HG03045 (cell line): ENCODE measurements around the gene WAC.
A peak's percentile ranks its signal among the peaks of the same experiment; 100 is the strongest.
"Not testable (repeated sequence)": the region's sequence is repeated elsewhere in the genome, so short reads cannot be mapped to it uniquely, and the experiment has no call there.

ENCODE experiments used
- ATAC-seq: cut with Tn5 transposase; IDR thresholded peaks from one replicate; pipeline ENCODE4 v1.9.1; 2021; ENCODE audit warnings: mild to moderate bottlenecking, moderate library complexity; ENCODE audit not compliant: unreplicated experiment

The WAC gene

GRCh38 chr10:28604567-28605536, 71.9 kb downstream of the WAC start:
- no peak for ATAC-seq

- ATAC-seq, result no peak
These were observed 73.7 kb downstream of the WAC start for GRCh38 chr10:28606568-28606967.

DNA sequence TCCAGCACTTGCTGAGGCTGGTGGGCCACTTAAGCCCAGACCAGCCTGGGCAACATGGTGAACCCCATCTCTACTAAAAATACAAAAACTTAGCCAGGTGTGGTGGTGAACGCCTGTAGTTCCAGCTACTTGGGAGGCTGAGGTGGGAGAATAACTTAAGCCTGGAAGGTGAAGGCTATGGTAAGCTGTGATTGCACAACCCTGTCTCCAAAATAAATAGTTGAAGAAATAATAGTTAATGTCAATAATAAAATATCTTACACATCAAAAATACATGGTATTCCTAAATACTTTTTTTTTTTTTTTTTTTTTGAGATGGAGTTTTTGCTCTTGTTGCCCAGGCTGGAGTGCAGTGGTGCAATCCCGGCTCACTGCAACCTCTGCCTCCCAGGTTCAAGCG, 76.7 kb downstream of the WAC start:
- not testable (repeated sequence) for ATAC-seq

DNA sequence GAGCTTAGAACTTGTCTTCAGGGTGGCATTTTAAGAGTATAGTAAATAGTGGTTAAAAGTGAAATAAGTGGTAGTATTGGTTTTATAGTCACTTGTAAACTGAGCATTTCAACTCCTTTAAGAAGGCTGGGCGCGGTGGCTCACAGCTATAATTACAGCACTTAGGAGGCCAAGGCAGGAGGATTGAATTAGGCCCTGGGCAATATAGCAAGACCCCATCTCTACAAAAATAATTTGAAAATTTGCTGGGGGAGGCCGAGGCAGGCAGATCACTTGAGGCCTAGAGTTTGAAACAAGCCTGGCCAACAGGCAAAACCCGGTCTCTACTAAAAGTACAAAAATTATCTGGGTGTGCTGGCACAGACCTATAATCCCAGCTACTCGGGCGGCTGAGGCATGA, 80.0 kb downstream of the WAC start:
- ATAC-seq, result no peak

- no peak for ATAC-seq
These were observed 83.6 kb downstream of the WAC start for GRCh38 chr10:28616514-28616913.

DNA sequence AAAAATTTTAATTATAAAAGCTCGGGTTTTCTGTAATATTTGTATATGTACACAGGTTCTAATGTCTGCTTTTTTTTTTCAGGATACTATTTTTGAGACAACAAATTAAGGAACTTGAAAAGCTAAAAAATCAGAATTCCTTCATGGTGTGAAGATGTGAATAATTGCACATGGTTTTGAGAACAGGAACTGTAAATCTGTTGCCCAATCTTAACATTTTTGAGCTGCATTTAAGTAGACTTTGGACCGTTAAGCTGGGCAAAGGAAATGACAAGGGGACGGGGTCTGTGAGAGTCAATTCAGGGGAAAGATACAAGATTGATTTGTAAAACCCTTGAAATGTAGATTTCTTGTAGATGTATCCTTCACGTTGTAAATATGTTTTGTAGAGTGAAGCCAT, 86.5 kb downstream of the WAC start:
- no peak for ATAC-seq

- no peak for ATAC-seq
These were observed 87.3 kb downstream of the WAC start for GRCh38 chr10:28620251-28620650.

GRCh38 chr10:28623483-28623882, 90.6 kb downstream of the WAC start:
- ATAC-seq, result no peak

- ATAC-seq, result no peak
These were observed 91.4 kb downstream of the WAC start for GRCh38 chr10:28624351-28624750.

GRCh38 chr10:28627102-28627501, 94.2 kb downstream of the WAC start:
- no peak for ATAC-seq

GRCh38 chr10:28628184-28628893, 95.4 kb downstream of the WAC start:
- ATAC-seq, result peak; percentile 61

GRCh38 chr10:28631896-28632583, 99.1 kb downstream of the WAC start:
- no peak for ATAC-seq

GRCh38 chr10:28632584-28632945, 99.6 kb downstream of the WAC start:
- ATAC-seq, result no peak

DNA sequence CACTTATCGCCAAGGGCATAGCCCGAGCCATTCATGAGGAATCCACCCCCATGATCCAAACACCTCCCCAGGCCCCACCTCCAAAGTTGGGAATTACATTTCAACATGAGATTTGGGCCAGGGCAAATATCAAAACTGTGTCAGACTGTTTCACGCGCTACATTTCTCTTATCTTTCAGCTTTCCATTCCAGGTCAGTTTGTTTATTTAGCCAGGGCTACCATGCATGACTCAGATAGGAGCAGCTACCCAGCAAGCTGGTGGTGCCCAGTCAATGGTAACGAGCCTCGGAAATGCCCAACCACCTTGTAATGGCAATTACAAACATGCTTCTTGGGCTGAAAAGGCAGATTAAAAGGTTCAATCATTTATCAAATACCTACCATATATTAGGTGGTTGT, 100.8 kb downstream of the WAC start:
- no peak for ATAC-seq

DNA sequence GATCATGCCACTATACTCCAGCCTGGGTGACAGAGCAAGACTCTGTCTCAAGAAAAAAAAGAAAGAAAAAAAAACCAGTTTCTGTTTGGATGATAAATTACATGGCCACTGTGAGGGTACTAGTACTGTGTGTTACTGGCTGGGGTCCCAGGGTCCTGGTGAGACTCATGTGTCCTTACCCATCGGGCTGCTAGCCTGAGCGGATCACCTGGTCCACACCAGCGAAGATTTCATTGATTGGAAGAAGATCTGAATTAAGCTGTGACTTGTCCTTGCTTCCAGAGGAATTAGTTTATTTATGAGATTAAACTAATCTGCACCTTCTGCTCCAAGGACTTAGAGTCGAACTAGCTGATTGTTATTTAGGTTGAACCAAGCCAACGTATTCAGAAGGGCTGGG, 104.4 kb downstream of the WAC start:
- no peak for ATAC-seq

GRCh38 chr10:28638392-28638791, 105.5 kb downstream of the WAC start:
- ATAC-seq, result no peak

DNA sequence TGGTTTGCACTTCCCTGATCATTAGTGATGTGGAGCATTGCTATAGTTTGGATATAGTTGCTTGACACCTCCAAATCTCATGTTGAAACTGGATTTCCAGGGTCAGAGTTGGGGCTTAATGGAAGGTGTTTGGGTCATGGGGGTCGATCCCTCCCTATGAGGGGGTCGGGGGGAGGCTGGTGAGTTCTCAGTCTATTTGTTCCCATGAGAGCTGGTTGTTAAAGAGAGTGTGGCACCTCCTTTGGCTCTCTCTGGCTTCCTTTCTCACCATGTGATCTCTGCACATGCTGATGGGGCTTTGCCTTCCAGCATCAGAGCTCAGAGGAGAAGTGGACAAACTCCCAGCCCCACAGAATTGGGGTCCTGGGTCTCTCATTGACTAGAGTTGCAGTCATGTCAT, 107.6 kb downstream of the WAC start:
- ATAC-seq, result no peak

DNA sequence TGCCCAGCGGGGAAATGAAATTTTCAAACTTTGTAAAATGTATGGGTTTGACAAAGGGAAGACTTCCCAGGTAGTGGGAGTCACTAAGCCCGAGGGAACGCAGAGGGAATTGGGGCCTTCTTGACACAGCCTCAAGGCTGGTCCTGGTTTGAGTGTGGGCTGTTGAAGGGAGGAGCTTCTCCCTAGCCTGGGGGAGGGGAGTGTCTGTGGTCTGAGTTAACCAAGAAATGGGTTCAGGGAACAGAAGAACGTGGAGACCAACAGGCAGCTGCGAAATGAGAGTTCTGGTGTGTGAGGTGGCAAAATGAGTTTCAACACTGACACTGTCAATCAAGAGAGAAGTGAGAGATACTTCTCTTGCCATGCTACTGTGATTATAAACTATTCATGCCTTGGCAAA, 111.7 kb downstream of the WAC start:
- ATAC-seq, result no peak

DNA sequence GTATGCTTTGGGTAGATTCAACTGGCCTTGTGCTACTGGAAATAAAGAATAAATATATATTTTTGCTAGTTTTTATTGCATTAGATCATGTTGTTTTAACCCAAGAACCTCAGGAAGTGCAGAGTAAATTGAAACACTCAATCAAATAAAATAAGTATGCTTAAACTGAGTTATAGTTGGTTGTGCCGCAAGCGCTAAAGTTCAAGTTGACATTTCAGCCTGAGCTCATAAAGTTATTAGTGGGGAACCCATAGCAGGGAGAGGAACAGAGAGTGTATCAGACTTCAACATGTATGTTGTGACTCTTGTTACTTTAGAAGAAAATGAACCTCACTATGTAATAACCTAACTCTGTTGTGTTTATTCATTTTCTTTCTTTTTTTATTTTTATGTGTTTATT, 119.2 kb downstream of the WAC start:
- ATAC-seq, result no peak

DNA sequence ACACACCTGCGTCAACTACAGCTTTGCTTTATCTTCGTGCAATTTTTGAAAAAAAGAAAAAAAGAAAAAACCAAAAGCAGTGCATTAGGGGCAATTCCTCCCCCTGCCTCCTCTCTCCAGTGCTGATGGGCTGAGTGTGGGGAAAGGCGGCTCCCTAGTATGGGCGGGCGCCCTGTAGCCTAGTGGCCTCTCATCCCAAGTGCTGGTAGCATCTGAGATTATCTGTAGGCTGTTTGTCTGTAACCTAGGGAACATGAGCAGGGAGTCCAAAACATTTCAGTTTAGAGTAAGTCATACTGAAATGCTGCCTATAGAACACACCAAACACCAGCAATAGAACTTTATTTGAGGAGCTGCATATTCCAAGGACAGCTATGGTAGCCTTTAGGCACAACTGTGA, 119.8 kb downstream of the WAC start:
- no peak for ATAC-seq

- ATAC-seq, result not testable (repeated sequence)
These were observed 125.9 kb downstream of the WAC start for GRCh38 chr10:28658824-28659223.

DNA sequence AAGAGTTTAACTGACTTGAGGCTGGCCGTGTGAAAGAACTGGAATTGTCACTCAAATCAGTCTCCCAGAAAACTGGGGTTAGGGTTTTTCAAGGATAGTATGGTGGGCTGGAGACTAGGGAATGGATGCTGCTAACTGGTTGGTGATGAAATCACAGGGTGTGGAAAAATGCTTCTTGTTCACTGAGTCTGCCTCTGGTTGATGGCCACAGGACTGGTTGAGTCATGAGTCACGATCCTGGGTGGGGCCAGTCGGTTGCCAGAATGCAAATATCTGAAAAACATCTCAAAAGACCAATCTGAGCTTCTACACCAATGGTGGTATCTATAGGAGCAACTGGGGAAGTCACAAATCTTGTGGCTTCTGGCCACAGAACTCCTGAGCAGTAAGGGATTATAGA, 128.1 kb downstream of the WAC start:
- no peak for ATAC-seq
